K562 (cell line): ENCODE data around the gene REX1BD. TPM values are rescaled to one million over a fixed set of nuclear protein-coding genes. Genes with fewer than 3 reads are reported as not detected.

Experiments used
- ARID1B ChIP-seq: fragments of 450-650 bp; IDR thresholded peaks from 2 replicates; pipeline ENCODE4 v1.6.1; 2016; ENCODE audit warnings: antibody characterized with exemption, mild to moderate bottlenecking, inconsistent platforms
- CSDE1 ChIP-seq, 2 experiments: fragments of 450-650 bp; IDR thresholded peaks; 2 replicates each; pipeline ENCODE4 v1.6.1; 2016; ENCODE audit warnings: mild to moderate bottlenecking in 1 of 2
- ELF4 ChIP-seq: fragments of 450-650 bp; formaldehyde crosslinking; IDR thresholded peaks from 2 replicates; pipeline ENCODE4 v1.4.0; 2022; ENCODE audit warnings: missing genetic modification characterization
- ETS2 ChIP-seq: IDR thresholded peaks from 2 replicates; pipeline ENCODE4 v1.6.1; 2016; ENCODE audit warnings: borderline replicate concordance, missing genetic modification characterization, mild to moderate bottlenecking, moderate library complexity, missing compliant biosample characterization; ENCODE audit not compliant: poor library complexity, severe bottlenecking
- KLF6 ChIP-seq: fragments of 250-450 bp; sonication (Bioruptor Pico); IDR thresholded peaks from 2 replicates; pipeline ENCODE4 v1.4.0; 2020; ENCODE audit warnings: mild to moderate bottlenecking, moderate library complexity, borderline replicate concordance
- L3MBTL2 ChIP-seq: fragments of 450-650 bp; IDR thresholded peaks from 2 replicates; pipeline ENCODE4 v1.6.1; 2016; ENCODE audit warnings: mild to moderate bottlenecking, moderate library complexity
- OTX1 ChIP-seq: fragments of 450-650 bp; formaldehyde crosslinking; IDR thresholded peaks from 2 replicates; pipeline ENCODE4 v1.4.0; 2022; ENCODE audit warnings: mild to moderate bottlenecking
- RNF2 ChIP-seq: sonication (generic); IDR thresholded peaks from 2 replicates; pipeline ENCODE4 v1.6.1; 2016
- ZNF134 ChIP-seq: fragments of 250-450 bp; sonication (Bioruptor Pico); conservative IDR thresholded peaks from 2 replicates; pipeline ENCODE4 v1.4.0; 2020
- polyA plus RNA-seq, 8 experiments: library from polyadenylated mRNA; depleted of rRNA in 4 of 8; stranded (reverse) in 5 of 8; unstranded in 3 of 8; fragments of >200 nt; fragmentation: Nextera tagmentation in 2 of 8; fragmentation: Illumina TruSeq in 1 of 8; extraction: Ambion mirVana in 2 of 8; extraction: Trizol in 1 of 8; gene quantifications; 2 replicates each; pipeline versions ENCODE4 v1.2.1 to v1.2.3, GENCODE V29; 2011 to 2014; ENCODE audit warnings: inconsistent platforms in 1 of 8, missing spikeins in 1 of 8
- total RNA-seq, 7 experiments: library from RNA; depleted of rRNA in 6 of 7; stranded (reverse); fragments of >200 nt in 6 of 7; fragmentation: Illumina TruSeq in 2 of 7; extraction: Trizol in 2 of 7; gene quantifications; 2 replicates each; pipeline versions ENCODE4 v1.2.1 to v1.2.3, GENCODE V29; 2011 to 2021; ENCODE audit warnings: low replicate concordance in 1 of 7
- TF ChIP-seq, protein P1 (sequence below): fragments of 200-600 bp; sonication (generic); IDR thresholded peaks from one replicate; pipeline ENCODE4 v1.6.1; 2012; ENCODE audit warnings: mild to moderate bottlenecking, low read depth, low read length, inconsistent platforms
- TF ChIP-seq, protein P2 (sequence below): fragments of 250-450 bp; sonication (Bioruptor Pico); IDR thresholded peaks from 2 replicates; pipeline ENCODE4 v1.4.0; 2020; ENCODE audit warnings: borderline replicate concordance
- TF ChIP-seq, protein P3 (sequence below): sonication (generic); formaldehyde crosslinking; IDR thresholded peaks from 2 replicates; pipeline ENCODE4 v1.4.0; 2020; ENCODE audit warnings: mild to moderate bottlenecking, missing genetic modification reagents

REX1BD gene
- total and polyA plus RNA-seq, 9 of the 15 experiments (the other 6 are each of a cell fraction or from before 2014, with no cell fraction given) = 1.9 to 136 (median 13.8) TPM

DNA sequence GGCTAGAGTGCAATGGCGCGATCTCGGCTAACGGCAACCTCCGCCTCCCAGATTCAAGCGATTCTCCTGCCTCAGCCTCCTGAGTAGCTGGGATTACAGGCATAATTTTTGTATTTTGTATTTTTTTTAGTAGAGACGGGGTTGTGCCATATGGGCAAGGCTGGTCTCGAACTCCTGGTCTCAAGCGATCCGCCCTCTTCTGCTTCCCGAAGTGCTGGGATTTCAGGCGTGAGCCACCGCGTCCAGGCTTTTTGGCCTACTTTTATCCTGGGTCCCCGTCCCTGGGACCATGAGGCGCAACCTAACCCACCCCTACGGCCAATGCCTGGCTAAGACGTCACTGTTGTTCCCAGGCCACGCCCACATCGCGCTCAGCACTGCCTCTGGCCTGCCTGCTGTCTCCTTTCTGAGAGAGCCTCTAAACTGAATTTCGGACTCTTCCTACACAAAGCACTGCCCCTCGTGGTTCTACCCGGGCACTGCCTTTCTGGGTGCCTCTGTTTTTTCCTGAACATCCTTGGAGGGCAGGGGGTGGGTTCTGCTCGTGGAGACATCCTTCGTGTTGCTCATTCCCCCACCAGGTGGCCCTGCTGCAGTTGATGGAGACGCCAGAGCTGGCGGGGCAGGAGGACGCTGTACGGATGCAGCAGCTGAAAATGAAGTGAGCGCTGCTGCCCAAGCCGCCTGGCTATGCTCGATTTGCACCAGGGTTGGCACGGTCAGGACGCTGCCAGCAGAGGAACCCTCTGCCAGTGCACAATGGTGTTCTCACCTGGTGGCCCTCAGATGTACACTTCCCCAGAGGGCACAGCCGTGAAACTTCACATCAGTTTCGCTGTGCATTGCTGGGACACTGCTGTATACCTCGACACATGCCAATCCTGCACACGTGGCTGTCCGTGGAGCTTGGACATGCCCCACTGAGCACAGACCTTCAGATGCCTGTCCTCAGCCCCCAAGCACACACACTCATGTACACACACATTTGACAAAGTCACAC is 2.0 kb downstream of the REX1BD start (continued):
- TF ChIP-seq, protein P1, sequence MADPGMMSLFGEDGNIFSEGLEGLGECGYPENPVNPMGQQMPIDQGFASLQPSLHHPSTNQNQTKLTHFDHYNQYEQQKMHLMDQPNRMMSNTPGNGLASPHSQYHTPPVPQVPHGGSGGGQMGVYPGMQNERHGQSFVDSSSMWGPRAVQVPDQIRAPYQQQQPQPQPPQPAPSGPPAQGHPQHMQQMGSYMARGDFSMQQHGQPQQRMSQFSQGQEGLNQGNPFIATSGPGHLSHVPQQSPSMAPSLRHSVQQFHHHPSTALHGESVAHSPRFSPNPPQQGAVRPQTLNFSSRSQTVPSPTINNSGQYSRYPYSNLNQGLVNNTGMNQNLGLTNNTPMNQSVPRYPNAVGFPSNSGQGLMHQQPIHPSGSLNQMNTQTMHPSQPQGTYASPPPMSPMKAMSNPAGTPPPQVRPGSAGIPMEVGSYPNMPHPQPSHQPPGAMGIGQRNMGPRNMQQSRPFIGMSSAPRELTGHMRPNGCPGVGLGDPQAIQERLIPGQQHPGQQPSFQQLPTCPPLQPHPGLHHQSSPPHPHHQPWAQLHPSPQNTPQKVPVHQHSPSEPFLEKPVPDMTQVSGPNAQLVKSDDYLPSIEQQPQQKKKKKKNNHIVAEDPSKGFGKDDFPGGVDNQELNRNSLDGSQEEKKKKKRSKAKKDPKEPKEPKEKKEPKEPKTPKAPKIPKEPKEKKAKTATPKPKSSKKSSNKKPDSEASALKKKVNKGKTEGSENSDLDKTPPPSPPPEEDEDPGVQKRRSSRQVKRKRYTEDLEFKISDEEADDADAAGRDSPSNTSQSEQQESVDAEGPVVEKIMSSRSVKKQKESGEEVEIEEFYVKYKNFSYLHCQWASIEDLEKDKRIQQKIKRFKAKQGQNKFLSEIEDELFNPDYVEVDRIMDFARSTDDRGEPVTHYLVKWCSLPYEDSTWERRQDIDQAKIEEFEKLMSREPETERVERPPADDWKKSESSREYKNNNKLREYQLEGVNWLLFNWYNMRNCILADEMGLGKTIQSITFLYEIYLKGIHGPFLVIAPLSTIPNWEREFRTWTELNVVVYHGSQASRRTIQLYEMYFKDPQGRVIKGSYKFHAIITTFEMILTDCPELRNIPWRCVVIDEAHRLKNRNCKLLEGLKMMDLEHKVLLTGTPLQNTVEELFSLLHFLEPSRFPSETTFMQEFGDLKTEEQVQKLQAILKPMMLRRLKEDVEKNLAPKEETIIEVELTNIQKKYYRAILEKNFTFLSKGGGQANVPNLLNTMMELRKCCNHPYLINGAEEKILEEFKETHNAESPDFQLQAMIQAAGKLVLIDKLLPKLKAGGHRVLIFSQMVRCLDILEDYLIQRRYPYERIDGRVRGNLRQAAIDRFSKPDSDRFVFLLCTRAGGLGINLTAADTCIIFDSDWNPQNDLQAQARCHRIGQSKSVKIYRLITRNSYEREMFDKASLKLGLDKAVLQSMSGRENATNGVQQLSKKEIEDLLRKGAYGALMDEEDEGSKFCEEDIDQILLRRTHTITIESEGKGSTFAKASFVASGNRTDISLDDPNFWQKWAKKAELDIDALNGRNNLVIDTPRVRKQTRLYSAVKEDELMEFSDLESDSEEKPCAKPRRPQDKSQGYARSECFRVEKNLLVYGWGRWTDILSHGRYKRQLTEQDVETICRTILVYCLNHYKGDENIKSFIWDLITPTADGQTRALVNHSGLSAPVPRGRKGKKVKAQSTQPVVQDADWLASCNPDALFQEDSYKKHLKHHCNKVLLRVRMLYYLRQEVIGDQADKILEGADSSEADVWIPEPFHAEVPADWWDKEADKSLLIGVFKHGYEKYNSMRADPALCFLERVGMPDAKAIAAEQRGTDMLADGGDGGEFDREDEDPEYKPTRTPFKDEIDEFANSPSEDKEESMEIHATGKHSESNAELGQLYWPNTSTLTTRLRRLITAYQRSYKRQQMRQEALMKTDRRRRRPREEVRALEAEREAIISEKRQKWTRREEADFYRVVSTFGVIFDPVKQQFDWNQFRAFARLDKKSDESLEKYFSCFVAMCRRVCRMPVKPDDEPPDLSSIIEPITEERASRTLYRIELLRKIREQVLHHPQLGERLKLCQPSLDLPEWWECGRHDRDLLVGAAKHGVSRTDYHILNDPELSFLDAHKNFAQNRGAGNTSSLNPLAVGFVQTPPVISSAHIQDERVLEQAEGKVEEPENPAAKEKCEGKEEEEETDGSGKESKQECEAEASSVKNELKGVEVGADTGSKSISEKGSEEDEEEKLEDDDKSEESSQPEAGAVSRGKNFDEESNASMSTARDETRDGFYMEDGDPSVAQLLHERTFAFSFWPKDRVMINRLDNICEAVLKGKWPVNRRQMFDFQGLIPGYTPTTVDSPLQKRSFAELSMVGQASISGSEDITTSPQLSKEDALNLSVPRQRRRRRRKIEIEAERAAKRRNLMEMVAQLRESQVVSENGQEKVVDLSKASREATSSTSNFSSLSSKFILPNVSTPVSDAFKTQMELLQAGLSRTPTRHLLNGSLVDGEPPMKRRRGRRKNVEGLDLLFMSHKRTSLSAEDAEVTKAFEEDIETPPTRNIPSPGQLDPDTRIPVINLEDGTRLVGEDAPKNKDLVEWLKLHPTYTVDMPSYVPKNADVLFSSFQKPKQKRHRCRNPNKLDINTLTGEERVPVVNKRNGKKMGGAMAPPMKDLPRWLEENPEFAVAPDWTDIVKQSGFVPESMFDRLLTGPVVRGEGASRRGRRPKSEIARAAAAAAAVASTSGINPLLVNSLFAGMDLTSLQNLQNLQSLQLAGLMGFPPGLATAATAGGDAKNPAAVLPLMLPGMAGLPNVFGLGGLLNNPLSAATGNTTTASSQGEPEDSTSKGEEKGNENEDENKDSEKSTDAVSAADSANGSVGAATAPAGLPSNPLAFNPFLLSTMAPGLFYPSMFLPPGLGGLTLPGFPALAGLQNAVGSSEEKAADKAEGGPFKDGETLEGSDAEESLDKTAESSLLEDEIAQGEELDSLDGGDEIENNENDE = no peak
- no peak for TF ChIP-seq ETS2 (tag)
- TF ChIP-seq, protein P2, sequence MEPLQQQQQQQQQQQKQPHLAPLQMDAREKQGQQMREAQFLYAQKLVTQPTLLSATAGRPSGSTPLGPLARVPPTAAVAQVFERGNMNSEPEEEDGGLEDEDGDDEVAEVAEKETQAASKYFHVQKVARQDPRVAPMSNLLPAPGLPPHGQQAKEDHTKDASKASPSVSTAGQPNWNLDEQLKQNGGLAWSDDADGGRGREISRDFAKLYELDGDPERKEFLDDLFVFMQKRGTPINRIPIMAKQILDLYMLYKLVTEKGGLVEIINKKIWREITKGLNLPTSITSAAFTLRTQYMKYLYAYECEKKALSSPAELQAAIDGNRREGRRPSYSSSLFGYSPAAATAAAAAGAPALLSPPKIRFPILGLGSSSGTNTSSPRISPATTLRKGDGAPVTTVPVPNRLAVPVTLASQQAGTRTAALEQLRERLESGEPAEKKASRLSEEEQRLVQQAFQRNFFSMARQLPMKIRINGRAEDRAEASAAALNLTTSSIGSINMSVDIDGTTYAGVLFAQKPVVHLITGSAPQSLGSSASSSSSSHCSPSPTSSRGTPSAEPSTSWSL (CRISPR knock-in tag) = no peak
- no peak for TF ChIP-seq KLF6 (CRISPR knock-in tag)
- TF ChIP-seq ZNF134 (CRISPR knock-in tag) = no peak
- no peak for TF ChIP-seq CSDE1 (IDR thresholded peaks at IDR 0.05)
- no peak for TF ChIP-seq RNF2
- no peak for TF ChIP-seq OTX1 (CRISPR knock-in tag)
- peak; percentile 82 for TF ChIP-seq L3MBTL2
- TF ChIP-seq, protein P3, sequence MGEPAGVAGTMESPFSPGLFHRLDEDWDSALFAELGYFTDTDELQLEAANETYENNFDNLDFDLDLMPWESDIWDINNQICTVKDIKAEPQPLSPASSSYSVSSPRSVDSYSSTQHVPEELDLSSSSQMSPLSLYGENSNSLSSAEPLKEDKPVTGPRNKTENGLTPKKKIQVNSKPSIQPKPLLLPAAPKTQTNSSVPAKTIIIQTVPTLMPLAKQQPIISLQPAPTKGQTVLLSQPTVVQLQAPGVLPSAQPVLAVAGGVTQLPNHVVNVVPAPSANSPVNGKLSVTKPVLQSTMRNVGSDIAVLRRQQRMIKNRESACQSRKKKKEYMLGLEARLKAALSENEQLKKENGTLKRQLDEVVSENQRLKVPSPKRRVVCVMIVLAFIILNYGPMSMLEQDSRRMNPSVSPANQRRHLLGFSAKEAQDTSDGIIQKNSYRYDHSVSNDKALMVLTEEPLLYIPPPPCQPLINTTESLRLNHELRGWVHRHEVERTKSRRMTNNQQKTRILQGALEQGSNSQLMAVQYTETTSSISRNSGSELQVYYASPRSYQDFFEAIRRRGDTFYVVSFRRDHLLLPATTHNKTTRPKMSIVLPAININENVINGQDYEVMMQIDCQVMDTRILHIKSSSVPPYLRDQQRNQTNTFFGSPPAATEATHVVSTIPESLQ = no peak
- TF ChIP-seq ARID1B = no peak
- no peak for TF ChIP-seq ELF4 (CRISPR knock-in tag)
